IMR-90 (cell line): ENCODE measurements around the gene PKD2L1. TPM values are rescaled to one million over a fixed set of nuclear protein-coding genes. Genes with fewer than 3 reads are reported as not detected.

Experiments
- ATAC-seq: fragments of 200-7000 bp; cut with Tn5 transposase; 2 replicates; pipeline ENCODE4 v1.9.1; 2020; ENCODE audit warnings: low read depth, mild to moderate bottlenecking, moderate library complexity
- BruUV-seq: library from RNA; stranded (reverse); fragments of 400-500 nt; replicated peaks from 2 replicates; lab custom pipeline; 2021; lab: Mats Ljungman, UMichigan
- CTCF ChIA-PET: fragments of 300-600 bp; formaldehyde crosslinking; extraction: SDS; loops from one replicate; lab custom pipeline; 2021; ENCODE audit warnings: antibody characterized with exemption; lab: Yijun Ruan, JAX
- POLR2A ChIA-PET: fragments of 300-600 bp; sonication (Branson Sonifier 250); formaldehyde crosslinking; loops from one replicate; lab custom pipeline; 2022; ENCODE audit warnings: antibody characterized with exemption; ENCODE audit not compliant: unreplicated experiment; lab: Charles Lee
- DNase-seq: peaks from one replicate; pipeline ENCODE4 v3.0.0; 2013
- H2AFZ ChIP-seq: replicated peaks from 2 replicates; pipeline ENCODE3; 2013; ENCODE audit warnings: low read length, mild to moderate bottlenecking; ENCODE audit not compliant: poor library complexity
- H2AK5ac ChIP-seq: 2 replicates; pipeline ENCODE4 v1.6.1; 2013; ENCODE audit warnings: low read depth, low read length, inconsistent platforms
- H2AK9ac ChIP-seq: replicated peaks from 2 replicates; pipeline ENCODE3; 2013; ENCODE audit warnings: mild to moderate bottlenecking, low read depth, low read length, moderate library complexity; ENCODE audit not compliant: poor library complexity
- H2BK120ac ChIP-seq: 2 replicates; pipeline ENCODE4 v1.6.1; 2013; ENCODE audit warnings: low read depth, low read length, inconsistent platforms
- H2BK15ac ChIP-seq: 3 replicates; pipeline ENCODE4 v1.6.1; 2013; ENCODE audit warnings: low read depth, low read length, inconsistent platforms
- H2BK20ac ChIP-seq: 2 replicates; pipeline ENCODE4 v1.6.1; 2013; ENCODE audit warnings: low read depth, mild to moderate bottlenecking, inconsistent platforms, low read length, moderate library complexity
- H2BK5ac ChIP-seq: 2 replicates; pipeline ENCODE4 v1.6.1; 2013; ENCODE audit warnings: mild to moderate bottlenecking, low read depth, low read length, inconsistent platforms; ENCODE audit not compliant: poor library complexity, severe bottlenecking
- H3K14ac ChIP-seq: replicated peaks from 2 replicates; pipeline ENCODE4 v1.6.1; 2013; ENCODE audit warnings: low read depth, low read length, inconsistent platforms
- H3K18ac ChIP-seq: 2 replicates; pipeline ENCODE4 v1.6.1; 2013; ENCODE audit warnings: low read depth, low read length, control low read depth
- H3K23ac ChIP-seq: 2 replicates; pipeline ENCODE4 v1.6.1; 2013; ENCODE audit warnings: low read depth, low read length, inconsistent platforms
- H3K27ac ChIP-seq: 2 replicates; pipeline ENCODE4 v1.5.1; 2013; ENCODE audit warnings: mild to moderate bottlenecking, control low read depth, low read length; ENCODE audit not compliant: insufficient read depth
- H3K27me3 ChIP-seq: 2 replicates; pipeline ENCODE4 v1.6.1; 2013; ENCODE audit warnings: low read length; ENCODE audit not compliant: control insufficient read depth, insufficient read depth
- H3K36me3 ChIP-seq: 2 replicates; pipeline ENCODE4 v1.6.1; 2013; ENCODE audit warnings: low read length, mixed read lengths; ENCODE audit not compliant: control insufficient read depth, insufficient read depth
- H3K4ac ChIP-seq: 2 replicates; pipeline ENCODE4 v1.6.1; 2013; ENCODE audit warnings: low read depth, low read length, inconsistent platforms
- H3K4me1 ChIP-seq: 2 replicates; pipeline ENCODE4 v1.6.1; 2013; ENCODE audit warnings: low read length, mixed read lengths; ENCODE audit not compliant: control insufficient read depth, insufficient read depth
- H3K4me2 ChIP-seq: 2 replicates; pipeline ENCODE4 v1.6.1; 2013; ENCODE audit warnings: low read depth, mild to moderate bottlenecking, control low read depth, low read length, moderate library complexity
- H3K4me3 ChIP-seq: 2 replicates; pipeline ENCODE4 v1.5.1; 2013; ENCODE audit warnings: low read depth, mild to moderate bottlenecking, control low read depth, low read length, moderate library complexity; ENCODE audit not compliant: insufficient read depth
- H3K56ac ChIP-seq: 2 replicates; pipeline ENCODE4 v1.6.1; 2013; ENCODE audit warnings: low read length, inconsistent platforms; ENCODE audit not compliant: insufficient read depth; ENCODE audit errors: extremely low read depth
- H3K79me1 ChIP-seq, 2 experiments: 2 replicates each; pipeline ENCODE4 v1.6.1; 2013; ENCODE audit warnings: low read length in 2 of 2, inconsistent platforms in 1 of 2, low read depth in 1 of 2
- H3K9ac ChIP-seq: 2 replicates; pipeline ENCODE4 v1.6.1; 2013; ENCODE audit warnings: low read depth, low read length, control low read depth
- H3K9me1 ChIP-seq: 2 replicates; pipeline ENCODE4 v1.6.1; 2013; ENCODE audit warnings: low read length, inconsistent platforms; ENCODE audit not compliant: insufficient read depth
- H3K9me3 ChIP-seq: 2 replicates; pipeline ENCODE4 v1.6.1; 2013; ENCODE audit warnings: low read length; ENCODE audit not compliant: control insufficient read depth, insufficient read depth
- H4K20me1 ChIP-seq: 2 replicates; pipeline ENCODE4 v1.6.1; 2013; ENCODE audit warnings: low read length, inconsistent platforms; ENCODE audit not compliant: insufficient read depth
- H4K5ac ChIP-seq: 2 replicates; pipeline ENCODE4 v1.6.1; 2013; ENCODE audit warnings: mild to moderate bottlenecking, low read depth, low read length, control low read depth
- H4K8ac ChIP-seq, 2 experiments: 2 replicates each; pipeline ENCODE4 v1.6.1; 2013; ENCODE audit warnings: low read depth in 2 of 2, low read length in 2 of 2, control low read depth in 1 of 2, inconsistent platforms in 1 of 2
- H4K91ac ChIP-seq: 2 replicates; pipeline ENCODE4 v1.6.1; 2013; ENCODE audit warnings: low read depth, low read length, inconsistent platforms; ENCODE audit not compliant: insufficient read depth
- CHD1 ChIP-seq: IDR thresholded peaks from 2 replicates; pipeline ENCODE4 v1.6.1; 2012; ENCODE audit warnings: low read depth, low read length, improper control_type of control experiment
- CTCF ChIP-seq: conservative IDR thresholded peaks from 2 replicates; pipeline ENCODE4 v1.5.1; 2012; ENCODE audit warnings: mild to moderate bottlenecking, low read depth, low read length, improper control_type of control experiment
- ELK1 ChIP-seq: fragments of 150-350 bp; IDR thresholded peaks from 2 replicates; pipeline ENCODE4 v1.6.1; 2016; ENCODE audit warnings: low read depth, mild to moderate bottlenecking, low read length, moderate library complexity, borderline replicate concordance
- FOS ChIP-seq: fragments of 150-350 bp; IDR thresholded peaks from 2 replicates; pipeline ENCODE4 v1.6.1; 2016; ENCODE audit warnings: low read depth, low read length
- MAFK ChIP-seq: IDR thresholded peaks from 2 replicates; pipeline ENCODE4 v1.6.1; 2012; ENCODE audit warnings: low read depth, low read length, improper control_type of control experiment
- POLR2A ChIP-seq: IDR thresholded peaks from 2 replicates; pipeline ENCODE4 v1.6.1; 2012; ENCODE audit warnings: mild to moderate bottlenecking, low read depth, low read length
- RFX5 ChIP-seq: IDR thresholded peaks from 2 replicates; pipeline ENCODE4 v1.8.0; 2012; ENCODE audit warnings: low read depth, mild to moderate bottlenecking, low read length, moderate library complexity
- SMC3 ChIP-seq: fragments of 150-350 bp; IDR thresholded peaks from 2 replicates; pipeline ENCODE4 v1.6.1; 2016; ENCODE audit warnings: low read depth, mild to moderate bottlenecking, antibody characterized with exemption, low read length, moderate library complexity
- WGBS, 2 experiments: methylation state at CpG; one replicate each; pipeline versions ENCODE4 v1.1.5 to v1.1.7; 2013; ENCODE audit warnings: missing lambda C conversion rate in 2 of 2; ENCODE audit not compliant: insufficient read length in 1 of 2; ENCODE audit errors: extremely low coverage in 2 of 2; 5-methylcytosine and 5-hydroxymethylcytosine counted together
- dilution Hi-C: fragments of 300-500 bp; cut with HindIII; formaldehyde crosslinking; loops from one replicate; pipeline ENCODE4 v1.14.3; 2018; ENCODE audit warnings: low sequenced_read_pairs; ENCODE audit not compliant: unreplicated experiment
- in situ Hi-C: fragments of 300-500 bp; cut with MboI; formaldehyde crosslinking; loops from 3 replicates; pipeline ENCODE4 v1.14.3; 2019; ENCODE audit warnings: low sequenced_read_pairs, inconsistent platforms, mixed read lengths
- intact Hi-C: fragments of 100-400 bp; cut with micrococcal nuclease; formaldehyde crosslinking; loops from 2 replicates; pipeline ENCODE4 v1.10.0; 2022
- polyA plus RNA-seq, 3 experiments: library from polyadenylated mRNA; depleted of rRNA; stranded (reverse); fragments of >200 nt; gene quantifications; 2 replicates each; pipeline ENCODE4 v1.2.3, GENCODE V29; 2012; ENCODE audit warnings: low replicate concordance in 1 of 3
- total RNA-seq: library from RNA; depleted of rRNA; stranded (reverse); fragments of >200 nt; gene quantifications from 2 replicates; pipeline ENCODE4 v1.2.3, GENCODE V29; 2012
- TF ChIP-seq, protein P1 (sequence below): fragments of 150-350 bp; IDR thresholded peaks from 2 replicates; pipeline ENCODE4 v1.6.1; 2017; ENCODE audit warnings: mild to moderate bottlenecking, antibody characterized with exemption, low read length, low read depth

The PKD2L1 gene
- total and polyA plus RNA-seq, 2 of the 4 experiments (the other 2 are of a cell fraction): not detected

- TF ChIP-seq CTCF (no peak), MAFK (no peak), POLR2A (no peak)
These were observed 29.6 kb upstream of the PKD2L1 start (continued) for GRCh38 chr10:100359529-100360150.

DNA sequence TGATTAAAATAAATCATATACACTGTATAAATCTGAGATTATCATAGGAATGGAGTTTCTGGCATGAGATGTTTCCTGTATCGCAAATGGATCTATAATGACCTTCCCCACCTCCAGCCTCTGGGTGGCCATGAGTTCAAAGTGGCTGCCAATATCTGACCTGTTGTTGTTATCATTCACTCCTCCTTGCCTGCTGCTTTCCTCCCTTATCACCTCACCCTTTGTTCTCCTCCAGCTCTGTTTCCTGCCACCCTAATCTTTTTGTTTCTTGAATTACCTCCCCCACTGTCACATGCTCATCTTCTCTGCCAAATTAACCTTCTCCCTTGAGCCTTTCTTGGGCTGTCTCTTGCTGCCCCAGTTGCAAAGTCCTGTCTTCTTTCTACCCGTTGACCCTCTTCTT is 29.0 kb upstream of the PKD2L1 start:
- dilution Hi-C loops: no loop called here
- H2BK15ac ChIP-seq: no peak overlapping the region
- POLR2A ChIA-PET: no interaction called here
- H4K20me1 ChIP-seq: 0 out of 2 replicates have a peak, but pooled peaks cover 7% of the 10 kb centered on the region
- no peak overlapping the region for H3K27ac ChIP-seq
- no peak overlapping the region for H2AK5ac ChIP-seq
- no peak overlapping the region for H3K9ac ChIP-seq
- CTCF ChIA-PET: no interaction called here
- no peak overlapping the region for H3K14ac ChIP-seq
- no peaks in the 10 kb centered on the region; the same call in 1 of the 2 replicates for H3K9me1 ChIP-seq
- ATAC-seq (no peak), DNase-seq (no peak)
- H3K23ac ChIP-seq: no peak overlapping the region
- no peak overlapping the region for H3K18ac ChIP-seq
- no peak overlapping the region for H2AK9ac ChIP-seq
- H3K36me3 ChIP-seq: peaks cover 62% of the 10 kb centered on the region
- no peaks in the 10 kb centered on the region for H3K27me3 ChIP-seq
- no peaks in the 10 kb centered on the region for H3K4me1 ChIP-seq
- peaks cover 0 to 5% of the 10 kb centered on the region in 2 experiments; a peak in 1 of 4 replicates for H3K79me1 ChIP-seq
- H3K56ac ChIP-seq: no peak overlapping the region
- in situ Hi-C loops: no loop called here
- no TSS peak for BruUV-seq
- intact Hi-C loops: no loop called here
- H2BK120ac ChIP-seq: no peak overlapping the region
- WGBS, 2 experiments: no CpG with 5 or more reads among the region's 2 CpGs
- H2BK20ac ChIP-seq: no peak overlapping the region
- no peak overlapping the region for H3K4me3 ChIP-seq
- H4K8ac ChIP-seq: no peak overlapping the region
- H3K4me2 ChIP-seq: no peak overlapping the region
- H2AFZ ChIP-seq: no peak overlapping the region
- H3K9me3 ChIP-seq: no peaks in the 10 kb centered on the region
- H4K91ac ChIP-seq: no peak overlapping the region
- no peak overlapping the region for H4K5ac ChIP-seq
- no peak overlapping the region for H3K4ac ChIP-seq
- H2BK5ac ChIP-seq: no peak overlapping the region
- TF ChIP-seq FOS (no peak), CTCF (no peak), RFX5 (no peak), CHD1 (no peak), POLR2A (no peak), ELK1 (no peak), SMC3 (no peak), MAFK (no peak)
- TF ChIP-seq, protein P1, sequence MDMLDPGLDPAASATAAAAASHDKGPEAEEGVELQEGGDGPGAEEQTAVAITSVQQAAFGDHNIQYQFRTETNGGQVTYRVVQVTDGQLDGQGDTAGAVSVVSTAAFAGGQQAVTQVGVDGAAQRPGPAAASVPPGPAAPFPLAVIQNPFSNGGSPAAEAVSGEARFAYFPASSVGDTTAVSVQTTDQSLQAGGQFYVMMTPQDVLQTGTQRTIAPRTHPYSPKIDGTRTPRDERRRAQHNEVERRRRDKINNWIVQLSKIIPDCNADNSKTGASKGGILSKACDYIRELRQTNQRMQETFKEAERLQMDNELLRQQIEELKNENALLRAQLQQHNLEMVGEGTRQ: no peak
